AG09309 (cell line): ENCODE measurements around the gene PTPN11.

Experiments
- DNase-seq: peaks from one replicate; pipeline ENCODE4 v3.0.0-alpha.2; 2010; ENCODE audit warnings: low read depth
- H3K4me3 ChIP-seq: 2 replicates; pipeline ENCODE4 v1.5.1; 2011; ENCODE audit warnings: mild to moderate bottlenecking, low read depth, low read length, moderate library complexity; ENCODE audit not compliant: control insufficient read depth
- TF ChIP-seq, protein P1 (sequence below): IDR thresholded peaks from 2 replicates; pipeline ENCODE4 v1.5.1; 2011; ENCODE audit warnings: mild to moderate bottlenecking, low read depth, low read length, inconsistent platforms; ENCODE audit not compliant: insufficient read depth, control insufficient read depth; ENCODE audit errors: missing control alignments

The PTPN11 gene

DNA sequence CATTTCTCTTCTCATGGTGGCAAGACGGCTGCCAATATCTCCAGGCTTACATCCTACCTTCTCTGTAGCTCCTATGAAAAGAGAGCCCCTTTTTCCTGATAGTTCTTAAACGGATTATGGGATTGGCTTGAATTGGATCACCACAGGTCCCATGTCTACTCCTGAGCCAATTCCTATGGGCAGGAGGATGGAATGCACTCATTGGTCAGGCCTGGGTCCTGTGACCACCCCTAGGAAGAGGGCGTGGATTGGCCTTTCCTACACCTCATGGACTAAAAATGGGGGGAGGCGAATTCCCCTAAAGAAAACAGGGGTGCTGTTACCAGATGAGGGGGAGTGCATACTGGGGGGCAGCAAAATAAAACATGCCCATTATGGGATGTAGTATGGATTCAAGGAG, 108.8 kb downstream of the PTPN11 start:
- no peak overlapping the region for H3K4me3 ChIP-seq
- TF ChIP-seq, protein P1, sequence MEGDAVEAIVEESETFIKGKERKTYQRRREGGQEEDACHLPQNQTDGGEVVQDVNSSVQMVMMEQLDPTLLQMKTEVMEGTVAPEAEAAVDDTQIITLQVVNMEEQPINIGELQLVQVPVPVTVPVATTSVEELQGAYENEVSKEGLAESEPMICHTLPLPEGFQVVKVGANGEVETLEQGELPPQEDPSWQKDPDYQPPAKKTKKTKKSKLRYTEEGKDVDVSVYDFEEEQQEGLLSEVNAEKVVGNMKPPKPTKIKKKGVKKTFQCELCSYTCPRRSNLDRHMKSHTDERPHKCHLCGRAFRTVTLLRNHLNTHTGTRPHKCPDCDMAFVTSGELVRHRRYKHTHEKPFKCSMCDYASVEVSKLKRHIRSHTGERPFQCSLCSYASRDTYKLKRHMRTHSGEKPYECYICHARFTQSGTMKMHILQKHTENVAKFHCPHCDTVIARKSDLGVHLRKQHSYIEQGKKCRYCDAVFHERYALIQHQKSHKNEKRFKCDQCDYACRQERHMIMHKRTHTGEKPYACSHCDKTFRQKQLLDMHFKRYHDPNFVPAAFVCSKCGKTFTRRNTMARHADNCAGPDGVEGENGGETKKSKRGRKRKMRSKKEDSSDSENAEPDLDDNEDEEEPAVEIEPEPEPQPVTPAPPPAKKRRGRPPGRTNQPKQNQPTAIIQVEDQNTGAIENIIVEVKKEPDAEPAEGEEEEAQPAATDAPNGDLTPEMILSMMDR = no peak
- DNase-seq = no peak

DNA sequence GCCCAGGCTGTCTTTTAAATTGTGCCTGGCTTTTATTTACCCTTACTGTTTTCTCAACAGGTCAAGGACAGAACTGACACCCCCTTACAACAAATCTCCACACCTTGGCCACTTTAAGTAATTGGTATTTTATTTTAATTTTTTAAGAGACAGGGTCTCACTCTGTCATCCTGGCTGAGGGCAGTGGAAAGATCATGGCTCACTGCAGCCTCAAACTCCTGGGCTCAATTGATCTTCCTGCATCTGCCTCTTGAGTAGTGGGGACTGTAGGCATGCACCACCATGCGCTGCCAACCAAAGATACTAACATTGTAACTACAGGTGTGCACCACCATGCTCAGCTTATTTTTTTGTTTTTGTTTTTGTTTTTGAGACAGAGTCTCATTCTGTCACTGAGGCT, 109.8 kb downstream of the PTPN11 start:
- no peak for DNase-seq
- H3K4me3 ChIP-seq = no peak overlapping the region
- TF ChIP-seq, protein P1 = no peak

DNA sequence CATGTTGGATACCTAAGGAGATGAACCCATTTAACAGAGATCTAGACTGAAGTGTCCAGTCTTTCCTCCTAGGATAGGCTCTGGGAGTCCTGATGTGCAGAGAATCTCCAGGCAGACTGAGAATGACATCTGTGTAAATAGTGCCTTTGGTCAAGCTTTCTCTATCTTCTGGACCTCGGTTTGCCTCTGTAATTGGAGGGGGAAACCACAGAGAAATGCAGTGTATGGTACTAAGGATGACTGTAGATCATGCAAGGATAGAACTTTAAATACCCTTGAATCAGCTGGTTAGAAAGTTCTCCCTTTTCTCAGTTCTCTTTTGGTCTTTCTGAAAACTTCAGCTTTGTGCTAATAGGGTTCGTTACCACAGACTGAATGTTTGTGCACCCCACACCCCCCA, 112.2 kb downstream of the PTPN11 start:
- TF ChIP-seq, protein P1 = no peak
- H3K4me3 ChIP-seq = no peak overlapping the region
- DNase-seq = no peak

DNA sequence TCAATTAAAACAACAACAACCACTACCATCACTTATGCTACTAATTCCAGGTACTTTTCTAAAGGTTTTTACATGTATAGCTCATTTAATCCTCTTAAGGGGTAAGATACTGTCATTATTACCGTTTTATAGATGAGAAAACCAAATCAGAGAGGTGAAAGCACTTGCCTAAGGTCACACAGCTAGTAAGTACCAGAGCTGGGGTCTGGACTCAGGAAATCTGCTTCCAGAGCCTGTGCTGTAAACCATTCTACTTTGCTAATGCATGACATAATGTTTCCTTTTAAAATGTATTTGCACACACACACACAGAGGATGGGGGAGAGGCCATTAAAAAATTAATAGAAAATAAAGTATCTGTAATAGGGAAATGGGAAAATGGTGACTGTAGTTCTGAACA, 113.4 kb downstream of the PTPN11 start:
- H3K4me3 ChIP-seq = no peak overlapping the region
- no peak for DNase-seq
- TF ChIP-seq, protein P1 = no peak

DNA sequence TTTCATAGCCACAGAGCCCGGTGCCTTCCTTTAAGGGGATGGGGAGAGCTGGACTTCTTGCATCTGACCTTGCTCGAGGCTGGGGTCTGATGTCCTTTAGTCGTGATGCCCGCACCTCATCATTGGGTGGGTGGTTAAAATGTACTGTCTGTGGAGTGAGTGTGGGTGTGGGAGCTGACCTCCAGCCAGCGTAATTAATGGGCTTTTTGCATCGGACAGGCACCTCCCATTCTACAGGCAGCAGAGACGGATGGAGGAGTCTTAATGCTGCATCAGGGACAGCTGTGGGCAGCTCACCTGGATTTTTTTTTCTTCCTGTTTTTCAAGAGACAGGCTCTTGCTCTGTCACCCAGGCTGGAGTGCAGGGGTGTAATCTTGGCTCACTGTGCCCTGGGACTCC, 114.8 kb downstream of the PTPN11 start:
- TF ChIP-seq, protein P1 = no peak
- DNase-seq = no peak

DNA sequence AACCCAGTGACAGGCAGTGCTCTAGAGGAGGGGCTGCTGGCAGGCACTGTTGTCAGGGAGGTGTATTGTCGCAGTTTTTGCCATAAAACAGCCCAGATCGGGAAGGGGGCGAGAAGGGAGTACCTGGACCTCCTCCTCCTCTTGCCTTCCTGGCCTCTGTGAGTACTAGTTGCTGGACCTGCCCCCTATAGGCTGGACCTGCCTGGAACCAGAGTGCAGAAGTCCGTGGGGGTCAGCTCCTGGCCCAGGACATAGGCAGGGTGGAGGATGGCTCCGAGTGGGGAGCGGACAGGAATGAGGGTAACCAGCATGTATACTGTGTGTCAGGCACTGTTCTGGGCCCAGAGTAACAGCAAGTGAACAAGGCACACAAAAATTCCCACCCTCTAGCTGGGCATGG, 116.3 kb downstream of the PTPN11 start:
- TF ChIP-seq, protein P1 = no peak
- no peak overlapping the region for H3K4me3 ChIP-seq
- no peak for DNase-seq

More for the DNA sequence above, 114.8 kb downstream of the PTPN11 start:
- H3K4me3 ChIP-seq = no peak overlapping the region
